Esophagus muscularis mucosa (tissue), 4 donors: ENCODE results near the gene TBC1D21.

Experiments
- EP300 ChIP-seq: sonication (generic); formaldehyde crosslinking; IDR thresholded peaks from one replicate; pipeline ENCODE4 v1.6.1; 2017; ENCODE audit warnings: antibody characterized with exemption
- POLR2A ChIP-seq: fragments of 450-650 bp; IDR thresholded peaks from one replicate; pipeline ENCODE4 v1.6.1; 2017; ENCODE audit warnings: antibody characterized with exemption, moderate library complexity, mild to moderate bottlenecking, low read depth
- TF ChIP-seq, protein P1 (sequence below), 3 experiments: fragments of 200-600 bp in 2 of 3; fragments of 450-650 bp in 1 of 3; sonication (generic) in 2 of 3; IDR thresholded peaks; one replicate each; pipeline ENCODE4 v1.5.1; 2017 to 2019; ENCODE audit warnings: antibody characterized with exemption in 3 of 3, mild to moderate bottlenecking in 2 of 3, moderate library complexity in 1 of 3

DNA sequence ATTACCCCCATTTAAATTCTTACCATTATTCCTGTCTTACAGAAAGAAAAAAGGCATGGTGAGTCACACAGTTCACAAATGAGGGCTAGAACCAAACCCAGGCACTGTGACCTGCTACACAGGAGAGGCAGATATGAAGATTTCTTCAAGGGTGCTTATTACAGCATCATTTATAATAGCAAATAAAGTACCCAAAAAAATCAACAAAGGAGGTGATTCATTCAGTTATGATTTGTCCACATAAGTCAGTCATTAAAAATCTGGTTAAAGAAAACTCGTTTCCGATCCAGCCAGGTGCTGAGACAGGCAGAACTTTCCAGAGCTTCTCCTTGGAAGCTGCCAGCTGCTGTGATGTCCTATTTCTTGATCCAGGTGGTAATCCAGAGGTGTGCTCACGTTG, 45.4 kb downstream of the TBC1D21 start:
- TF ChIP-seq, protein P1, sequence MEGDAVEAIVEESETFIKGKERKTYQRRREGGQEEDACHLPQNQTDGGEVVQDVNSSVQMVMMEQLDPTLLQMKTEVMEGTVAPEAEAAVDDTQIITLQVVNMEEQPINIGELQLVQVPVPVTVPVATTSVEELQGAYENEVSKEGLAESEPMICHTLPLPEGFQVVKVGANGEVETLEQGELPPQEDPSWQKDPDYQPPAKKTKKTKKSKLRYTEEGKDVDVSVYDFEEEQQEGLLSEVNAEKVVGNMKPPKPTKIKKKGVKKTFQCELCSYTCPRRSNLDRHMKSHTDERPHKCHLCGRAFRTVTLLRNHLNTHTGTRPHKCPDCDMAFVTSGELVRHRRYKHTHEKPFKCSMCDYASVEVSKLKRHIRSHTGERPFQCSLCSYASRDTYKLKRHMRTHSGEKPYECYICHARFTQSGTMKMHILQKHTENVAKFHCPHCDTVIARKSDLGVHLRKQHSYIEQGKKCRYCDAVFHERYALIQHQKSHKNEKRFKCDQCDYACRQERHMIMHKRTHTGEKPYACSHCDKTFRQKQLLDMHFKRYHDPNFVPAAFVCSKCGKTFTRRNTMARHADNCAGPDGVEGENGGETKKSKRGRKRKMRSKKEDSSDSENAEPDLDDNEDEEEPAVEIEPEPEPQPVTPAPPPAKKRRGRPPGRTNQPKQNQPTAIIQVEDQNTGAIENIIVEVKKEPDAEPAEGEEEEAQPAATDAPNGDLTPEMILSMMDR (IDR thresholded peaks at IDR 0.05), result no peak
- TF ChIP-seq POLR2A (no peak), EP300 (no peak)
